DMS79 (cell line): ENCODE data around the gene SSRP1.
"Not testable (repeated sequence)": the region's sequence is repeated elsewhere in the genome, so short reads cannot be mapped to it uniquely, and the experiment has no call there.

Experiments used
- DNase-seq: peaks from one replicate; lab custom pipeline; 2025; lab: John Stamatoyannopoulos, UW

SSRP1 gene, protein sequence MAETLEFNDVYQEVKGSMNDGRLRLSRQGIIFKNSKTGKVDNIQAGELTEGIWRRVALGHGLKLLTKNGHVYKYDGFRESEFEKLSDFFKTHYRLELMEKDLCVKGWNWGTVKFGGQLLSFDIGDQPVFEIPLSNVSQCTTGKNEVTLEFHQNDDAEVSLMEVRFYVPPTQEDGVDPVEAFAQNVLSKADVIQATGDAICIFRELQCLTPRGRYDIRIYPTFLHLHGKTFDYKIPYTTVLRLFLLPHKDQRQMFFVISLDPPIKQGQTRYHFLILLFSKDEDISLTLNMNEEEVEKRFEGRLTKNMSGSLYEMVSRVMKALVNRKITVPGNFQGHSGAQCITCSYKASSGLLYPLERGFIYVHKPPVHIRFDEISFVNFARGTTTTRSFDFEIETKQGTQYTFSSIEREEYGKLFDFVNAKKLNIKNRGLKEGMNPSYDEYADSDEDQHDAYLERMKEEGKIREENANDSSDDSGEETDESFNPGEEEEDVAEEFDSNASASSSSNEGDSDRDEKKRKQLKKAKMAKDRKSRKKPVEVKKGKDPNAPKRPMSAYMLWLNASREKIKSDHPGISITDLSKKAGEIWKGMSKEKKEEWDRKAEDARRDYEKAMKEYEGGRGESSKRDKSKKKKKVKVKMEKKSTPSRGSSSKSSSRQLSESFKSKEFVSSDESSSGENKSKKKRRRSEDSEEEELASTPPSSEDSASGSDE

GRCh38 chr11:57335343-57336110, at the start of gene SSRP1:
TSS of gene SSRP1 (minus strand) at chr11:57335892. CDS start at chr11:57335121, 771 bp downstream.
- peak; percentile 79 for DNase-seq

DNA sequence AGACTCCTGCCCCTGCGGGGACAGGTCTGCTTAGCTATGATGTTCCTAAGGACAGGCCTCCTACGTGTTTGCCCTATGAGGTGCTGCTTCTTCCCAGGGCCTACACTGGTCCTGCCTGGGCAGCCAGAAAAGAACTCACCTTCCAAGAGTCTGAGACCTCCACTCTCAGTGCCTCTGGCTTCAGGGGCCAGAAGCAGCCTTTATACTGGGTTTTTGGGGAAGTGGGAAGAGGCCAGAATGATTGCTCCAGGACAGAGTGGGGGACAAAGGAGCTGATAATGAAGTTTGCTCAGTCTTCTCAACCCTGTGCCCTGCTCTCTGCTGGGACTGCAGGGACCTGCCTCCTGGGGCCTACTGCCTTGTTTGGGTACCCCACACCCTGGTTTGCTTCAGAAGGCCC, 45.3 kb upstream of the SSRP1 start, which contains the start of gene PRG3:
TSS of gene PRG3 (minus strand) at position 176 of the 400 bp plus-strand sequence. CDS start 442 bp downstream, outside the sequence.
- DNase-seq = no peak

DNA sequence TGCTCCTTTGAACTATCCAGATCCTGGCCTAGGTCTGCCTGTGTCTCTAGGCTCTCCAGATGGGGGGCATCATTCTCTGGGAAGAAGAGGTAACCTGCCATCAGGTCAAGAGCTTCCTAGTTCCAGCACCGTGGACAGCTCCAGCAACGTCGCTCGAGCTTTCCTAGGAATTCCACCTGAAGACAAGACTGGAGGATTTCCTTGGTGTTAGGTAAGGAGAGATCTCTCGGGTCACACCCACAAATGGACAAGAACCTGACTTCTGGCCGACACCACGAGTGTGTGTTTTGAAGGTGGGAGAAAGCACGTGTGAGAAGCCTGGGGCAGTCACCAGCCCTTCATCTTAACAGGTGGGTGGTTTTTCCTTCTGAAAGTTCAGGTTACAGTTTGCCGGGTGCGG, 44.0 kb upstream of the SSRP1 start:
- no peak for DNase-seq

DNA sequence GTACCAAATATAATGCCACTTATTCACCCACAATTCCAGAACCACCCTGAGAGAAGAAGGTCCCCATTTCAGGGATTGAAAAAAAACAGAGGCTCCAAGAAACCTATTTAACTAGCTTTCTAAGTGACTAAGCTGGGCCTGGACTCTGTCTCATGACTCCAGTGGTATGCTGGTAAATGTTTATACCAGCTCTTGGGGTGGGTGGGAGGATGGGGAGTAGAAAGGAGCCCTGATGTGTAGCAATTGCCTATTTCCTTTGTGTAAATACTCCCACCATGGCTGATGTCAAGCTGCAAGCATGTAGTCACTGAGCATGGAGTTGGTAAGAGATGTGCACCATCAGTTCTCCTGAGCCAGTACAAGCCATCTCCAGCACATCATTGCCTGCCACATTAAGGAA, 42.5 kb upstream of the SSRP1 start:
- no peak for DNase-seq

DNA sequence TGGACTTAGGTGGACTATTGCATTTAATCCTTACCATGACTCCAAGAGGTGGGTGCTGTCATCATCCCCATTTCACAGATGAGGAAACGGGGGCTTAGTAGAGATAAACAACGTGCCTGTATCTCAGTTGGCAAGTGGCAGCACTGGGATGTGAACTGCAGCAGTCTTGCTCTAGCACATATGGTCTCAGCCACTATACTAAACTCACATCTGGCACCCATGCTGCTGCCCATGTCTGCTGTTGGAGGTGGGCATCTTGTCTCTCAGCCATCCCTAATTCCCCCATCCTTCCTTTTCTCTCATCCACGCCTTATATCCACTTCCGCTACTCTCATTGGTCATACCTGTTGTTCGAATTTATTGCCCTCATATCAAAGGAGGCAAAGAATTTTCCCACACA, 41.4 kb upstream of the SSRP1 start:
- no peak for DNase-seq

- DNase-seq = no peak
Observed at GRCh38 chr11:57376095-57377090, 40.7 kb upstream of the SSRP1 start.

GRCh38 chr11:57375490-57375889, 39.8 kb upstream of the SSRP1 start:
- DNase-seq = no peak

DNA sequence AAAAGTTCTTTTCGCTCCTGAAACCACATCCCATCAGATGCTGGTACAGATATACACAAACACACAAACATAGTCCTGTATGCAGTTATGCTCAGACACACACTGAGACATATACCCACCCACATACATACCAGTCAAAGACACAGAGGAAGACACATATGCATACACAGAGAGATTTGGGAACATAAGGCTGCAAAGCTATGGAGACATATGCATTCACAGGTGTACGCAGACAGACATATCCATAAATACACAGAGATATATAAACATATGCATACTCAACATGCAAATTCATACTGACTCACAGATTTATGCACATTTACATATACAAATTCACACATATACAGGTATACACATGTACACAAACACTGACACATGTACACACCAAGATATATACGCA, 39.3 kb upstream of the SSRP1 start:
- no peak for DNase-seq

- DNase-seq = no peak
Observed at GRCh38 chr11:57373146-57373545, 37.5 kb upstream of the SSRP1 start.

- no peak for DNase-seq
Observed at GRCh38 chr11:57370941-57371340, 35.2 kb upstream of the SSRP1 start.

GRCh38 chr11:57370251-57370650, 34.6 kb upstream of the SSRP1 start:
- no peak for DNase-seq

DNA sequence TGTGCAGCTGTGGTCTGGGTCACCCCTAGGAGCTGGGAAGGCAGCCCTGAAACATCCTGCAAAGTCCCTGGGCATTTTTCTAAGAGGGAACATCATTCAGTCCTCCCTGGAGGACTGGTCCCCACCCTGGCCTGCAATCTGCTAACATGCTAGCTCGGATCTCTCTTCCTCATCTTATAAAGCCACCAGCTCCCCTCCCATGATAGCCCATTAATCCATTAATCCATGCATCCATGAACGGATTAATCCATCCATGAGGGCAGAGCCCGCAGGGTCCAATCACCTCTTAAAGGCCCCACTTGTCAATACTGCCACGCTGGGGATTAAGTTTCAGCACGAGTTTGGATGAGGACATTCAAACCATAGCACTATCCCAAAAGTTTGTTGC, 33.1 kb upstream of the SSRP1 start:
- no peak for DNase-seq

DNA sequence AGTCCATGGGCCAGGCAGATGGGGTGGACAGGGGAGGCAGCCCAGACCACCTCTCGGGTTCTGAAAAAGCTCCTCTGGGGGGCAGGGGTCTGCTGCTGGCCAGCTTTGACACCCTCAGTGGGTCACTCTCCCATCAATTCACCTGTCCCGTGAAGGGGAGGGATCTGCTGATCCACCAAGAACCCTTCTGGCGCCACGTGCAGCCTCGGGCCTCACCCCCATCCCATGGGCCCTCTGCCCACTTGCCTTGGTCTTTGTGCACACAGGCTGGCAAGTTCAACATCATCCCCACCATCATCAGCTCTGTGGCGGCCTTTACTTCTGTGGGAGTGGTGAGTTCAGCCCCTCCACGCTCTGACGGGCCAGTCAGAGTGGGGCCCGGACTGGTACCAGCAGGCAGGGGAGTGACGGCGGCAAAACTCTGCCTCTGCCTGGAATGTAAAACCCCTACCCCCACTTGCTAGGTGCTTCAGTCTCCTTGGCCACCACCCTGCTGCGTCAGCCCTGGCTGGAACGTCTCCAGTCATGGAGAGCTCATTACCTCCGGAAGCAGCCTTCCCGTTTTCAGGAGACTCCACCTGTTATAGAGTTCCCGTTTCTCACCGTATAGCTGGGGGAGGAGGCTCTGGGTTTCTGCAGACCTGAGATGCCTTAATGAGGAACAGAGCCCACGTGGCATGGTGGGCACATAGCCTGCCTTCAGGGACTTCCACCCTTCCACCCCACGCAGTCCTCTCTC, 32.6 kb upstream of the SSRP1 start:
- peak; percentile 17 for DNase-seq

DNA sequence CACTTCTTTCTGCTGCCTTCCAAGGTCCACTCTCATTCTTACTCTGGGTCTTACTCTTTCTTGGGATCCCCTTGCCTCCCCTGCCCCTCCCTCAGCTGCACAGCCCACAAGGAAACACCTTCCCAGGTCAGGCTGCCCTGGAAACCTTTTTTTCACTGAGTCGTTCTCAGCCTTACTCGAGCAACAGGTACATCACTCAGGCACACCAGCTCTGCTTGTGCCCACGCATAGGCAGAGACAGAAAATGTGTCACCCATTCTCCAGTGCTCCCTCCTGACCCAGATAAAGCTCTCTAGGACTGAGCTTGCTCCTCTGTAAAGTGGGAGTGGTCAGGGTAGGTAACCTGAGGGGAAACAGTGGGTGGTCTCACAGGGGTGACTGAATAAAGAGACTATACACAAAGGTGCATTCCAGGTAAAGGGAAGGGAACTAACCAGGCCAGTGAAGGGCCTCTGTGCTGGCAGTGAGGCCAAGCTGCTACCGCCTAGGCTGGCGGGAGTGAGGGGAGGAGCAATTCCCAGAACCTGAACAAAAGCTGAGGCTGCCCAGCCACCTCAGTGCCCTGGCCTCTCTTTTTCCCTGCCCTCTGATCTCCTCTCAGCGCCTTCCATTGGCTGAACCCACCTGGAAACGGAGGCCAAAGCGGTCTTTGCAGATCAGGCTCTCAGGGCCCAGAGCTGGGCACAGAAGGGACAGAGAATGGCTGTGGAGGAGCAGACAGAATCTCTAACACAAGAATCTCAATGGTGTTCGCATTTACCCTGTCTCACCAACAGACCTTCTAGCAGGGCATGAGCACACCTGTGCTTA, 29.4 kb upstream of the SSRP1 start:
- DNase-seq = no peak

DNA sequence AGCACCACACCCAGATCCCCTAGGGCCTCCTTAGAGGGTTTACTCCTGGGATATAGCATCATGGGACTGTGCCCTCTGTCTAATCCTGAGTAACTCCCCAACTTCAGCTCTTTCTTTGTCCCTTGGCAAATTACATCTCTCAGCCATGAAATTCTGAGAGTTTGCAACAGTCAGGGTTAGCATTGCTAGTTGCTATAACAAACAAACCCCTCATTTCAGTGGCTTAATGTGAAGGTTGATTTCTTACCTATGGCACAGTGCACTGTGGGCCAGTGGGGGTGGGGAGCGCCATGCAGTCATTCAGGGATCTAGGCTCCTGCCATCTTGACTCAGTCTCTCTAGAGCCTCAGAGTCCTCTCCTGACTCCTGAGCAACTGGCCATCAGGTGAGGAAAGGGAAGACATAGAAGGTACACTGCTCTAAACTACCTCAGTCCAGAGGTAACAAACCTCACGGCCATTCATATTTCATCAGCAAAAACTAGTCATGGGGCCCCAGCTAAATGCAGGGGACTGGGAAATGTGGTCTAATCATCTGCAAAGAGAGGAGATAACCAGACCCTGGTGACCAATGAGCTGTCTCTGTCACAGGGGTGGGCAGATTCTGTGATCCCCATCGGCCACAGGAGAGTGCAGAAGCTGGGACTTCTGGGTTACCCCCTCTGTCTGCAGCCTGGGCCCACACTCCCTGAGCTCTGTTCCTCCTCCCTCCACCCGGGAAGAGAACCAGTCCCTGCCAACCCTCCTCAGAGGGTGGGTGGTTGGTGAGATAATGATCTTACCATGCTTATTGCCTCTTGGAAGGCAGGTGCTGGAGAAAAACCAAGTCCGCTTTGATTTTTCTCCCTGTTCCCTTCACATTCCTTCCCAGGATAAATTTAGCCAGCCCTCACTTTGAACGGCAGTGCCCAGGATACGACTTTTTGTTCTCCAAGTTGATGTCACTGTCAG, 27.7 kb upstream of the SSRP1 start:
- DNase-seq = no peak

DNA sequence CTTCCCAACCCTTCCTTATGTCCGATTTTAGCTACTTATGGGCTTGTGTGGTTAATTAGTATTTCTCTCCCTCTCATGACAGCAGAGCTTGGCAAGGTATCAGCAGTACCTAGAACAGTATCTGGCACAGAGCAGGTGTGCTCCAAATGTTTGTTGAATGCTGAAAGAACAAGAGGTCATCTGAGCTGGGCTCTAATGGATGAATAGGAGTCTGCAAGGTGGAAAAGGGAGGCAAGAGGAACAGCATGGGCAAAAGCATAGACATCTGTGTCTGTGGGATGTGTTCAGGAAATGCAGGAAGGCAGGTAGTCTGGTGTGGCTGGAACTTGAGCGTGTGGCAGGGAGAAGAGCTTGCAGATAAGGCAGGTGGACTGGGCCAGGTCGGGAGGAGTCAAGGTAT, 26.2 kb upstream of the SSRP1 start:
- DNase-seq = no peak

- DNase-seq = not testable (repeated sequence)
Observed at GRCh38 chr11:57361420-57361819, 25.7 kb upstream of the SSRP1 start.

DNA sequence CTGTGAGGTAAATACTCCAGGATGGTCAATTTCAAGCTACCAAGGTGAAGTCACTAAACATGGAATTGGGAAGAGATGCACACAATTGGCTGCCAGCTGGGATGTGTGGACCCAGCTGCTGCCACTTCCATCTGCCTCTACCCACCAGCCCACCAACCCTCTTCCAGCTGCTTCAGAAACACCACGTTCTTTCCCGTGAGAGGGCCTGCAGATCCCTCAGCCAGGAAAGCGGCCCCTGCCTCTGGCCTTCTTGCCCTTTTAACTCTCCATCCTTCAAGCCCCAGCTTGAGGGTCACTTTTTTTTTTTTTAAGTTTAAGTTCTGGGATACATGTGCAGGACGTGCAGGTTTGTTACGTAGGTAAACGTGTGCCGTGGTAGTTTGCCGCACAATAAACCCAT, 25.3 kb upstream of the SSRP1 start:
- DNase-seq = no peak
